Measurements from ENCODE around the gene ARHGAP24.

Gene ARHGAP24

GRCh38 chr4:86004030-86004429 is 529.1 kb downstream of the ARHGAP24 start:
- H3F3A ChIP-seq (ENCODE audit: insufficient read depth, low read length), result no peaks in the 10 kb centered on the region
- H4K20me1 ChIP-seq (ENCODE audit: insufficient read depth, low read length), result no peaks in the 10 kb centered on the region
- DNase-seq, result no peak
- no peak overlapping the region for H2AFZ ChIP-seq (ENCODE audit: low read length)
- no peak for TF ChIP-seq CTCF (IDR thresholded peaks at IDR 0.05; ENCODE audit: low read length)
- TF ChIP-seq EZH2 (optimal IDR thresholded peaks at IDR 0.05; ENCODE audit: low read depth, low read length), result no peak
- no peak for TF ChIP-seq EZH2phosphoT487 (IDR thresholded peaks at IDR 0.05; ENCODE audit: low read length)
- no peaks in the 10 kb centered on the region for H3K4me1 ChIP-seq (ENCODE audit: low read length)
- no peak overlapping the region for H3K9ac ChIP-seq (ENCODE audit: low read length)
- no peak overlapping the region for H3K27ac ChIP-seq (ENCODE audit: low read length)
- no peak overlapping the region for H3K4me2 ChIP-seq (ENCODE audit: low read depth, low read length)
- no peaks in the 10 kb centered on the region for H3K27me3 ChIP-seq (replicated peaks; ENCODE audit: insufficient read depth, low read length)
- H3K4me3 ChIP-seq (ENCODE audit: low read length), result no peak overlapping the region
- H3K9me3 ChIP-seq (replicated peaks; ENCODE audit: insufficient read depth, low read length), result no peaks in the 10 kb centered on the region
- no peaks in the 10 kb centered on the region for H3K9me2 ChIP-seq (replicated peaks; ENCODE audit: insufficient read depth, low read length)
- no peaks in the 10 kb centered on the region for H3K79me2 ChIP-seq (ENCODE audit: low read length)
- H3K36me3 ChIP-seq (replicated peaks; ENCODE audit: insufficient read depth, low read length), result no peaks in the 10 kb centered on the region

GRCh38 chr4:86006057-86006456 is 531.1 kb downstream of the ARHGAP24 start:
- H4K20me1 ChIP-seq (ENCODE audit: insufficient read depth, low read length), result no peaks in the 10 kb centered on the region
- H3K4me2 ChIP-seq (ENCODE audit: low read depth, low read length), result no peak overlapping the region
- H3K9me2 ChIP-seq (replicated peaks; ENCODE audit: insufficient read depth, low read length), result no peaks in the 10 kb centered on the region
- no peak overlapping the region for H3K4me3 ChIP-seq (ENCODE audit: low read length)
- no peak overlapping the region for H3K27ac ChIP-seq (ENCODE audit: low read length)
- TF ChIP-seq EZH2 (optimal IDR thresholded peaks at IDR 0.05; ENCODE audit: low read depth, low read length) (no peak), EZH2phosphoT487 (IDR thresholded peaks at IDR 0.05; ENCODE audit: low read length) (no peak), CTCF (IDR thresholded peaks at IDR 0.05; ENCODE audit: low read length) (no peak)
- no peak overlapping the region for H2AFZ ChIP-seq (ENCODE audit: low read length)
- H3K9me3 ChIP-seq (replicated peaks; ENCODE audit: insufficient read depth, low read length), result no peaks in the 10 kb centered on the region
- H3F3A ChIP-seq (ENCODE audit: insufficient read depth, low read length), result no peaks in the 10 kb centered on the region
- no peaks in the 10 kb centered on the region for H3K27me3 ChIP-seq (replicated peaks; ENCODE audit: insufficient read depth, low read length)
- no peaks in the 10 kb centered on the region for H3K36me3 ChIP-seq (replicated peaks; ENCODE audit: insufficient read depth, low read length)
- no peak overlapping the region for H3K9ac ChIP-seq (ENCODE audit: low read length)
- no peaks in the 10 kb centered on the region for H3K79me2 ChIP-seq (ENCODE audit: low read length)
- no peak for DNase-seq
- no peaks in the 10 kb centered on the region for H3K4me1 ChIP-seq (ENCODE audit: low read length)

GRCh38 chr4:86007042-86007441 is 532.1 kb downstream of the ARHGAP24 start:
- H3K4me2 ChIP-seq (ENCODE audit: low read depth, low read length), result no peak overlapping the region
- TF ChIP-seq EZH2phosphoT487 (IDR thresholded peaks at IDR 0.05; ENCODE audit: low read length) (no peak), CTCF (IDR thresholded peaks at IDR 0.05; ENCODE audit: low read length) (no peak), EZH2 (optimal IDR thresholded peaks at IDR 0.05; ENCODE audit: low read depth, low read length) (no peak)
- H3K9ac ChIP-seq (ENCODE audit: low read length), result no peak overlapping the region
- H3K9me3 ChIP-seq (replicated peaks; ENCODE audit: insufficient read depth, low read length), result no peaks in the 10 kb centered on the region
- H3K4me3 ChIP-seq (ENCODE audit: low read length), result no peak overlapping the region
- no peak overlapping the region for H2AFZ ChIP-seq (ENCODE audit: low read length)
- no peak for DNase-seq
- H3K27me3 ChIP-seq (replicated peaks; ENCODE audit: insufficient read depth, low read length), result no peaks in the 10 kb centered on the region
- H3K4me1 ChIP-seq (ENCODE audit: low read length), result no peaks in the 10 kb centered on the region
- no peaks in the 10 kb centered on the region for H4K20me1 ChIP-seq (ENCODE audit: insufficient read depth, low read length)
- no peaks in the 10 kb centered on the region for H3K9me2 ChIP-seq (replicated peaks; ENCODE audit: insufficient read depth, low read length)
- no peak overlapping the region for H3K27ac ChIP-seq (ENCODE audit: low read length)
- H3K79me2 ChIP-seq (ENCODE audit: low read length), result no peaks in the 10 kb centered on the region
- H3F3A ChIP-seq (ENCODE audit: insufficient read depth, low read length), result no peaks in the 10 kb centered on the region
- H3K36me3 ChIP-seq (replicated peaks; ENCODE audit: insufficient read depth, low read length), result no peaks in the 10 kb centered on the region

Data from MM.1S (cell line).